Peyer's patch (tissue), 4 donors: ENCODE results near the gene GBE1.

Experiments used
- POLR2A ChIP-seq, 2 donors: fragments of 450-650 bp; IDR thresholded peaks; one replicate each; pipeline ENCODE4 v1.5.1; 2017; ENCODE audit warnings: antibody characterized with exemption in 2 of 2, mild to moderate bottlenecking in 2 of 2, moderate library complexity in 2 of 2
- TF ChIP-seq, protein P1 (sequence below), 6 experiments: fragments of 450-650 bp in 4 of 6; fragments of 200-600 bp in 2 of 6; sonication (generic) in 1 of 6; IDR thresholded peaks; one replicate each; pipeline ENCODE4 v1.5.1; 2017 to 2019; ENCODE audit warnings: antibody characterized with exemption in 6 of 6, mild to moderate bottlenecking in 3 of 6, moderate library complexity in 1 of 6

DNA sequence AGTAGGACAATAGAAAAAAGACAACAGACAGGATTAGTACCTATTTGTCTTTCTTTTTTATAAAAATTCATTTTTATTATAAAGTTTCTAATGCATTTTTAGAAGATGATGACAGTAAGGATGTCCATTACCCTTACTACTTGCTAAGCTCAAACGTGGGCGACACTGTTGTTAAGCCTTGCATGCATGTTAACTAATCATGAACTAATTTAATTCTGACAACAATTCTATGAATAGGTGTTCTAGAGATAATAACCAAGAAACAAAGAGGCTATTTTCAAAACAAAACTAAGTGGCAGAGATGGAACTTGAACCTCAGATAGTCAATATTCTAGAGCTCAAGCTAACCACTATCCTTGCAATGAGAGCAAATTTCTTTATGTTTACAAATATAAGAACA lies 247.9 kb downstream of the GBE1 start:
- TF ChIP-seq POLR2A (IDR thresholded peaks at IDR 0.05) = no peak
- TF ChIP-seq, protein P1, sequence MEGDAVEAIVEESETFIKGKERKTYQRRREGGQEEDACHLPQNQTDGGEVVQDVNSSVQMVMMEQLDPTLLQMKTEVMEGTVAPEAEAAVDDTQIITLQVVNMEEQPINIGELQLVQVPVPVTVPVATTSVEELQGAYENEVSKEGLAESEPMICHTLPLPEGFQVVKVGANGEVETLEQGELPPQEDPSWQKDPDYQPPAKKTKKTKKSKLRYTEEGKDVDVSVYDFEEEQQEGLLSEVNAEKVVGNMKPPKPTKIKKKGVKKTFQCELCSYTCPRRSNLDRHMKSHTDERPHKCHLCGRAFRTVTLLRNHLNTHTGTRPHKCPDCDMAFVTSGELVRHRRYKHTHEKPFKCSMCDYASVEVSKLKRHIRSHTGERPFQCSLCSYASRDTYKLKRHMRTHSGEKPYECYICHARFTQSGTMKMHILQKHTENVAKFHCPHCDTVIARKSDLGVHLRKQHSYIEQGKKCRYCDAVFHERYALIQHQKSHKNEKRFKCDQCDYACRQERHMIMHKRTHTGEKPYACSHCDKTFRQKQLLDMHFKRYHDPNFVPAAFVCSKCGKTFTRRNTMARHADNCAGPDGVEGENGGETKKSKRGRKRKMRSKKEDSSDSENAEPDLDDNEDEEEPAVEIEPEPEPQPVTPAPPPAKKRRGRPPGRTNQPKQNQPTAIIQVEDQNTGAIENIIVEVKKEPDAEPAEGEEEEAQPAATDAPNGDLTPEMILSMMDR (IDR thresholded peaks at IDR 0.05) = no peak
